HG03045 (cell line): ENCODE data around the gene MINDY4.

ENCODE experiments used
- ATAC-seq: cut with Tn5 transposase; IDR thresholded peaks from one replicate; pipeline ENCODE4 v1.9.1; 2021; ENCODE audit warnings: mild to moderate bottlenecking, moderate library complexity; ENCODE audit not compliant: unreplicated experiment

Gene MINDY4

GRCh38 chr7:30741289-30741688 lies 29.9 kb upstream of the MINDY4 start:
- ATAC-seq: no peak

GRCh38 chr7:30743371-30744074 lies 27.7 kb upstream of the MINDY4 start:
- ATAC-seq: no peak

GRCh38 chr7:30744075-30744417 lies 27.2 kb upstream of the MINDY4 start:
- ATAC-seq: no peak

DNA sequence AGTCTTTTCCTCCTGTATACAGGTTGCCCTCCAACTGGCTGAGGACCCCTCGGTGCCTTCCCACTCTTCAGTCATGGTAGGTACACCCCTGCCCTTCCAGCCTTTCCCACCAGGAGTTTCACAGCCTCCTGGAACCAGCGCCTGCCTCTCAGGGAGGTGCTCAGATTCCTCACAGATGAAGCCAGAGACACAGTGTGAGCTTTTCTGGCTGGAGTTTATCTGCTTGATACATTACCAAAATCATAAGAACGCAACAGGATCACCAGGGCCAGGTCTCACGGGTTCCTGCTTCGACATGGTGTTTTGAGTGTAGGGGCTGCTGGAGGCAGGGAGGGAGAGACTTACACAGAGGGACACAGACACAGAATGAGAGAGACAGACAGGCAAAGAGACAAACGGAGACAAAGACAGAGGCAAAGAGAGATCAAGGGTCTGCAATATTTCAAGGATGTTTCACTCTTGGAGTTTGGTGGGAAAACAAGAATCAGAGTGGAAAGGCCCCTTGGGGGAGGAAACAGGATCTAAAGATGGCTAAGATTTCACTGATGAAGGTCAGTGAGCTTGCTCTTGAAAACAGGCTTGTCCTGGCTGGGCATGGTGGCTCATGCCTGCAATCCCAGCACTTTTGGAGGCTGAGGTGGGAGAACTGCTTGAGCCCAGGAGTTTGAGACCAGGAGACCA lies 25.8 kb upstream of the MINDY4 start:
- ATAC-seq: no peak

GRCh38 chr7:30750010-30750409 lies 21.2 kb upstream of the MINDY4 start:
- ATAC-seq: no peak

DNA sequence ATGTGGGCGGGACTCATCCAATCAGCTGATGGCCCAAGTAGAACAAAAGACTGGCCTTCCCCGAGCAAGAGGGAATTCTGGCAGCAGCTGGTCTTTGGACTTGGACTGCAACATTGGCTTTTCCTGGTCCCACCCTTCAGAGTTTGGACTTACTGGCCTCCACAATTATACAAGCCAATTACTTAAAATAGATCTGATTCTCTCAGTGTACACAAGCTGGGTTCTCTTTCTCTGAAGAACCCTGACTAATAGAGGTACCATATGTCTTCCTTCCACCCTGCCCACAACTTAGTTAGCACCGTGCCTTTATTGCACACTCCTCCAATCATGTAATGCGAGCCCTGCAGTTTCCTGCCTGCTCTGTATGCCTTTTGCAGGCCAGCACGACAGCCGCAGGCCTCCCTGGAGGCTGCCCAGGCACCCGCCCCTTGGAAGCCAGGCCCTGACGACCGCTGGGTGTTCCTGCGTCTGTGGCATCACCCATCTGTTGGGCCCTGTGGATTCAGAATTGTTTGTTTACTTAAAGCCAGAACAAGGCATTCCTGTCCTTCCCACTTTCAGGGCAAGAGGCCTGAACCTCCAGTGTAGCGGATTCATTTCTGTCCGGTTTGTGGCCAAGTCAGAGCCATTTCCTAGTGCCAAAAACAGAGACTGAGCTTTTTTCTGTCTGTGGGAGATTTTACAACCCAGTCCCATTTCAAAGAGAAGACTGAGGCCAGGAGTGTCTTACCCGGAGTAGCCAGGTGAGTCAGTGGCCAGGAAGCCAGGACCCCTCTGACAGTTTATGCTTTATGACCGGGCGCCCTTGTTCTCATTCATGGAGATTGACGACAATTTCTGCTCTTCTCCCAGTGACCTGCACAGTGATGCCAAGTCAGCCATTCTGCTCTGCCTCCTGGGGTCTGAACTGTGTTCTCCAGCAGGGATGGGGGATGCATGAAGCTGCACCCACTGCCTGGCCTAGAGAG lies 20.2 kb upstream of the MINDY4 start:
- no peak for ATAC-seq

GRCh38 chr7:30751696-30752273 lies 19.4 kb upstream of the MINDY4 start, which contains the start of gene INMT:
Gene INMT, plus strand, starts transcription at chr7:30752135. Its CDS starts 16 bp downstream, at chr7:30752151.
- ATAC-seq: no peak

DNA sequence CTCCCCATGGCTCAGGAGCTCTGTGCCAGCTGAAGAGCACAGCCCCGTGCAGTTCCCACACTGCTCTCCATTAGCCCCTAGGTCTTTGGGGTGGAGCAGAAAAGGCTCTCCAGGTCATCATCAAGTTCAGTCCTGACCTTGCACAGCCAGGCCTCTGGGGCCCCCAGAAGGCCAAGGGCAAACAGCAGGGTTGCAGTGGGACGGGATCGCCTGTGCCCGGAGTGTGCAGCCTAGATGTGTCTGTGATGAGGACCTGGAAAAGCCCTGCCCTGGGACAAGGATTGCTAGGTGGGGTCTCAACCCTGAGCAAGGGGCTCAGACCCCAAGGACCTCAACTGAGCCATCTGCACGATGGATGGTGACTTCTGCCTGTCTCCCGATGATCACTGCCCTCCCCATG lies 18.7 kb upstream of the MINDY4 start:
- no peak for ATAC-seq

GRCh38 chr7:30752979-30753378 lies 18.2 kb upstream of the MINDY4 start:
- ATAC-seq: no peak

GRCh38 chr7:30754315-30754877 lies 16.8 kb upstream of the MINDY4 start:
- no peak for ATAC-seq

DNA sequence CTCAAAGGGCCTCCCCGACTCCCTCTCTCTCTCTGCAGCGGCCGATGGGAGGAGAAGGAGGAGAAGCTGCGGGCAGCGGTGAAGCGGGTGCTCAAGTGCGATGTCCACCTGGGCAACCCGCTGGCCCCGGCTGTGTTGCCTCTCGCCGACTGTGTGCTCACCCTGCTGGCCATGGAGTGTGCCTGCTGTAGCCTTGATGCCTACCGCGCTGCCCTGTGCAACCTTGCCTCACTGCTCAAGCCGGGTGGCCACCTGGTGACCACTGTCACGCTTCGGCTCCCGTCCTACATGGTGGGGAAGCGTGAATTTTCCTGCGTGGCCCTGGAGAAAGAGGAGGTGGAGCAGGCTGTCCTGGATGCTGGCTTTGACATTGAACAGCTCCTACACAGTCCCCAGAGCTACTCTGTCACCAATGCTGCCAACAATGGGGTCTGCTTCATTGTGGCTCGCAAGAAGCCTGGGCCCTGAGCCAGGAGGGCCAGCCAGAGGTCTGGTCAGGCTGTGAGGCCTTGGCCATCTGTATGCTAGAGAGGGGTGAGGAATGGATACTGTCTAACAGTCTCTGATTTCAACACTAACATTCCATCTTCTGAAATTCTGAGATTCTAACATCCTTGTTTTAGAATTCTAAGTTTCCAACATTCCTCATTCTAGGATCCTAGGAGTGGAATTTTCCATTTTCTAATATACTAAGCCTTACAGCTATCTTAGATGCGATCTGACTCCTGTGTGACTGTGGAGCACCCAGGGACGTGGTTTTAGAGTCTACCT lies 15.6 kb upstream of the MINDY4 start:
- ATAC-seq: no peak

GRCh38 chr7:30757342-30757692 lies 13.9 kb upstream of the MINDY4 start:
- no peak for ATAC-seq

DNA sequence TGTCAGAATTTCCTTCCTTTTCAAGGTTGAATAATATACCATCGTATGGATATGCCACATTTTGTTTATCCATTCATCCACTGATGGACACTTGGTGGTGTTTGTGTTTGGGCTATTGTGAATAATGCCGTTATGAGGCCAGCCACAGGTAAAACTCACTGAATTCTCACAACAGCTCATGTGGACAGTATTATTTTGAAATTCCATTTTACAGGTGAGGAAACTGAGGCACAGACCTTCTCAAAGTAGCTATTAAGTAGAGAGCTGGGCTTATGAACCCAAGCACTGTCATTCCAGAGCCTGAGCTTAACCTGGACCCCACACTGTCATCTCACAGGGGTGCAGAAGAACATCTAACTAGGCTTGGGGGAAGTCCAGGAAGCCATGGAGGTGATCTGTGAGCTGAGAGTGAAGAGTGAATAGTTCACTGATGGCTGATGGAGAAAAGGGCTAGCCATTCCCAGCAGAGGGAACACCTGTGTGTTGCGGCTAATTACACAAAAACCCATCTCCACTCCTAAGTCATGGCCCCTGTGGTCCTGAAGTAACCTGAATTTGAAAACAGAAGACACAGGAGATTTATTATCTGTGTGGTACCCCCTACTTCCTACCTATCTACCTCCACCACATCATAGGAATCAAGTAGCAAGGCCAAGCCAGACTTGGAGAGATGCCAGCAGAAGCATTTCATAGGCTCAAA lies 10.6 kb upstream of the MINDY4 start:
- no peak for ATAC-seq

DNA sequence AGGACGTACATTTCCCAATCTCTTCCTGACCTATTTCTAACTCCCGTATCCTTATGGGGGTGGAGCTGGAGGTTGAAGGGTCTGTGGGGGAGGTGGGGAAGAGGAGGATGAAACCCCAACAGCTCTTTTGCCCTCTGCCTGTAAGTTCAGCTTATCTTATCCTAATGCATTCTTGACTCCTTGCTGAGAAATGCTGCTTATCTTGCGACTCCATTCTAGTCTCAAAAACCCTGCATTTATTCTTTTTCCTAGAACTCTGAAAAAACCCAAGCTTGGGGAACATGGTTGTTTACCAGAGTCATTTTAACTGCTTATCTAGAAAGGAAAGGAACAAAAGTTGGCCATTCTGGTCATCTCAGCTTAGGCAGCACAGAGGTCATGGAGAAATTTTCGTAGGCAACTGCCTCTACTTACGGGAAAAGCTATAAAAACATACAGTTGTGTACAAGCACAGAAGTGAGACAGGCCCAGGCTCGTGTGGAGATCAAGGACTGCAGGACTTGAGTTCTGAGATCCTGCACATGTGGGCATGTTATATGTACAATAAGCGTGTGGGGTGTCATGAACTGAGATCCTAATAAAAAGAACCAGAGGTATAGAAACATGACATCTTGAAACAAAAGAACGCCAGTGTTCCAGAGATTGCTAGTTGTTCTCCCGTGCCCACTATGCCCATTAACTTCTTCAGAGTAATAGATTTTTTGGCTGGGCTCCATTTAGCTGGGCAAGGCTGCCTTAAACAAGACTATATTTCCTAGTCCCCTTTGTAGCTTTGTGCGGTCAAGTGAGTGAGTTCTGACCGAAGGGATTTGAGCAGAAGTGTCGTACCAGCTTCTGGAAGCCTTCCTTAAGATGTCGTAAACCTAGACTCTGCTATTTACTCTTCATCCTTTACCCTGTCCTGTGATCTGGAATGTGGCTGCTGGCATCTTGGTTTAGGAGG lies 9.7 kb upstream of the MINDY4 start:
- ATAC-seq: no peak

- ATAC-seq: peak; percentile 91
These were observed 6.9 kb upstream of the MINDY4 start for GRCh38 chr7:30764030-30764975.

- ATAC-seq: no peak
These were observed 5.8 kb upstream of the MINDY4 start for GRCh38 chr7:30765408-30765807.

DNA sequence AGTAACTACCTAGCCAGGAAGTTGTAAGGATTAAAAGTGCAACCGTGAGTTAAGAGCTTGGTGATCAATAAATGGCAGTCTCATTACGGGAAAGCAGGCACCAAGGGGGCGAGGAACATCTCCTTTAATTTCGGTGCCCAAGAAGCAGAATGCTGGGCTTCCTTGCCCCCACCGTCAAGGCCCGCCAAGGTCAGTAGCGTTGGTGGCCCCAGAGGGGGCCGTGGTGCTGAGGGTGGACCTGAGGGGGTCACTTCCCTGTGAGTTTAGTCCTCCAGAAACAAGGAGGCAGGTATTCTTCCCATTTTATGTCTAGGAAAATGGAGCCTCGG lies 408 bp upstream of the MINDY4 start:
- ATAC-seq: no peak
